HG03558 (cell line): ENCODE measurements around the gene RNF10.

Source experiments
- ATAC-seq: cut with Tn5 transposase; IDR thresholded peaks from one replicate; pipeline ENCODE4 v1.9.1; 2021; ENCODE audit warnings: moderate number of reproducible peaks; ENCODE audit not compliant: unreplicated experiment; ENCODE audit errors: extremely low read depth

The RNF10 gene

GRCh38 chr12:120573560-120573959 lies 39.4 kb downstream of the RNF10 start:
- no peak for ATAC-seq

- no peak for ATAC-seq
Measured at GRCh38 chr12:120574106-120574505, 40.0 kb downstream of the RNF10 start.

GRCh38 chr12:120579179-120579578 lies 45.0 kb downstream of the RNF10 start:
- no peak for ATAC-seq

- ATAC-seq = peak; percentile 88
Measured at GRCh38 chr12:120580787-120581723, 46.9 kb downstream of the RNF10 start, which contains the start of gene POP5. Gene POP5, minus strand, starts transcription at chr12:120581402. Its CDS starts 40 bp downstream, at chr12:120581362.

- no peak for ATAC-seq
Measured at GRCh38 chr12:120581998-120582397, 47.8 kb downstream of the RNF10 start.

- ATAC-seq = no peak
Measured at GRCh38 chr12:120583478-120584030, 49.4 kb downstream of the RNF10 start.

GRCh38 chr12:120584343-120585149 lies 50.4 kb downstream of the RNF10 start:
- no peak for ATAC-seq

DNA sequence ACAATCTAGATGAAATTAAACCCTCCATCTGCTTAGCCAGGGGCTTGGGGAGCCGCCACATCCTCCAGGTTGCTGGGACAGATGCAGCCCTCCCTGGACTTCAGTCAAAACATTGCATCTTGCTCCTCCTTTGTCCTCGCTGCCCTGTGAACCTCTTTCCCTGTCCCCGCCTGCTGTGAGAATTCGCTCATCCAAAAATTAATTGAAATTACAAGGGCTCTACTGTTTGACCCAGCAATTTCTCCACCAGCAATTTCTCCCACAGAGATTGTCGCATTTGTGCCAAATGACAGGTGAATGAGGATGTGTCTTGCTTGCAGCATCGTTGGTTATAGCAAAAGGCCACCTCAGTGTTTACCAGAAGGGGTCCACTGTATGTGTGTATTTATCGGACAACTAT lies 52.0 kb downstream of the RNF10 start:
- ATAC-seq = no peak

DNA sequence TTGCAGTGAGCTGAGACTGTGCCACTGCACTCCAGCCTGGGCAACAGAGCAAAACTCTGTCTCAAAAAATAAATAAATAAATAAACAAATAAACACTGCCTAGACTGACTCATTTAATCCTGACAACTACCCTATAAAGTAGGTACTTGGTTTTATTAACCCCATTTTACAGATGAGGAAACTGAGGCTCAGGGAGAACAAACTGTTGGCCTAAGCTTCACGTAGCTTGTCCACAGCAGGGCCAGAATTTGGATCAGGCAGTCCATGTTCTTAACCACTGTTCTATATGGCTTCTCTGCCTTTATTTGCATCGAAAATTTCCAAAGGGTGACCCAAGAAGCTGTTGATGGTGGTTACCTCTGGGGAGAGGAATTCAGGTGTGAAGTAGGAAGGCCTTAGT lies 52.7 kb downstream of the RNF10 start:
- ATAC-seq = no peak

DNA sequence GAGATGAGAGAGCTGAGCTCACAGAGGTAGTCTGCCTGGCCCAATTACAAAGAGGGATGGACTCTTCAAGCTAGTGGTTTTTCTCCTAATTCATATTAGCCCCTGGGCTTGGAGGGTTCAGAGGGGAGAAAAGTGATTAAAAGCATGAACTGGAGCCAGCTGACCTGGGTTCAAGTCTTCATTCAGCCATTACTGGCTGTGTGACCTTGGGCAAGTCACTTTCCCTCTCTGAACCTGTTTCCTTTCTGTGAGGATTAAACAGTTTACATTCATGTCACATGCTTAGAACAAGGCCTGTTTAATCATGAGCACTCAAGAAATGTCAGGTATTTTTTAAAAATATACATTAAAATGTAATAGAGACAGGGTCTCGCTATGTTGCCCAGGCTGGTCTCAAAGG lies 54.2 kb downstream of the RNF10 start:
- no peak for ATAC-seq

DNA sequence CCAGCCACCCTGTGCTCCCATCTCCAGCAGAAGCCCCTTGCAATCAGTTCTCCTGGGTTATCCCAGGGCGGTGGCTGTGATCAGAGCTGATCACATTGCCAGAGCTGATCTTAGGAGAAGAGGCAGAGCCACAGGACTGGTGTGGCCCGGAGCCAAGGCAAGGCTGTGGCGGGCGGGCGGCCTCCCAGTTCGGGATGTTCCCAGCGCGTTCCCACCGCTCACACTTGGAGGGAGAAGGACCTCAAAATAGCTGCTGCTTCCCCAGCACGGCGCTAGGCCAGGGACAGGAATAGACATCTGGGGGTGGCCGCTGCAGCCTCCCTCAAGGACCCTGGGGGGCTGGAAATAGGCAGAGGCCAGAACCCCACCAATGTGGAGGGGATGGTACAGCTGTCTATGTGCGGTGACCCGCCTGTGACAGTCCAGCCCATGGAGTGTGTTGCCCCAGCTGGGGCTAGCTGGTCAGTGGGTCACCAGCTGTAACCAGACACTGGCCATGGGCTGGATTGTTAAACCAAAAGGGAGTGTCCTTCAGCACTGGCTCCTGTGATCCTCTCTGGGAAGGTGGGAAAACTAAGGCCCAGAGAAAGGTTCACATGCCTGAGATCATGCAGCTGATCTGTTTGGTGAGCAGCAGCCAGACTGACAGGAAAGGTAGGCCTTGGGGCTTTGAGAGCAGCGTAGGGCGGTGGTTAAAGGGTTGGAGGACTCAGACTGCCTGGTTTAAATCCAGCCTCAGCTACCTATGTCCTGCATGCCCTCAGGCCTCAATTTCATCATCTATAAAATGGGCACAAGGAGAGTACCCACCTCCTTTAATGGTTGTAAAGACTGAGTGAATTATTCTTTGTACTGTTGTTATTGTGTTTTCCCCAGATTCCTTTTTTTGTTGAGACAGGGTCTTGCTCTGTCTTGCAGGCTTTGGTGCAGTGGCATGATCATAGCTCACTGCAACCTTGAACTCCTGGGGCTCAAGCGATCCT lies 55.1 kb downstream of the RNF10 start:
- ATAC-seq = no peak

GRCh38 chr12:120590741-120591407 lies 56.7 kb downstream of the RNF10 start:
- no peak for ATAC-seq

- ATAC-seq = no peak
Measured at GRCh38 chr12:120592121-120593049, 58.2 kb downstream of the RNF10 start.

DNA sequence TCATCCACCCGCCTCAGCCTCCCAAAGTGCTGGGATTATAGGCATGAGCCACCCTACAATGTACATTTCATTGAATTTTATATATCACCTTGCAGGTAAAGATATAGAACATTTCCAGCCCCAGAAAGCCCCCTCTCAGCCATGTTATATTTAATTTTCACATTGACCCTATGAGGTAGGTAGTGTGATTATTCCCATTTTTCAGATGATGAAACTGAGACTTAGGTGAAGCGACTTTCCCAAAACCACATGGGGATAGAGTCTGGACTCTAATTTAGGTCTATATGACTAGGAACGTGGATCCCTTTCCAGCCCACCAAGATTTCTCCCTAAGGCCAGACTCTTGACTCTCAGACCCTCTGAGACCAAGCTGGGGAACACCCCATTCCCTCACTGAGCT lies 62.7 kb downstream of the RNF10 start:
- no peak for ATAC-seq

GRCh38 chr12:120597861-120598260 lies 63.7 kb downstream of the RNF10 start:
- no peak for ATAC-seq

GRCh38 chr12:120598674-120599463 lies 64.7 kb downstream of the RNF10 start:
- ATAC-seq = no peak
